HEK293 (cell line): ENCODE data around the gene KCND2.

Experiments
- ZBTB17 ChIP-seq: fragments of 450-650 bp; formaldehyde crosslinking; IDR thresholded peaks from 2 replicates; pipeline ENCODE4 v1.5.1; 2016; ENCODE audit warnings: missing biosample characterization, missing genetic modification characterization
- TF ChIP-seq, protein P1 (sequence below): fragments of 450-650 bp; formaldehyde crosslinking; IDR thresholded peaks from 2 replicates; pipeline ENCODE4 v1.5.1; 2016; ENCODE audit warnings: missing biosample characterization, missing genetic modification characterization

DNA sequence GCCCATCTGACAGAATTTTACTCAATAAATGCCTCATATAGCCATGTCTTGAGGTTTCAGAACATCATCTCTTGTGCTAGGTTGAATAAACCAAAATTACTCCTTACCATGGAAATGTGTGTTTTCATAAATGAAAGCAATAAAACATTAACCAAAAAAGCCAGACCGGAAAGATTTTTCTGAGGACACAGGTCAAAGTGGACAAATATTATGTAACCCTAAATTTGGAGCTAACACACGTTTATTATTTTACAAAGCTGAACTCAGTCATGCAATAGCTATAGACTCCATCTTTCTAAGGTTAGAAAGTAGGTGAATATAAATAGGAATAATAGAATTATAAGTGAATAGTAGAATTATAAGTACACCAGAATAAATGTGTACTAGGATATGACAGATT lies 315.9 kb downstream of the KCND2 start:
- TF ChIP-seq, protein P1, sequence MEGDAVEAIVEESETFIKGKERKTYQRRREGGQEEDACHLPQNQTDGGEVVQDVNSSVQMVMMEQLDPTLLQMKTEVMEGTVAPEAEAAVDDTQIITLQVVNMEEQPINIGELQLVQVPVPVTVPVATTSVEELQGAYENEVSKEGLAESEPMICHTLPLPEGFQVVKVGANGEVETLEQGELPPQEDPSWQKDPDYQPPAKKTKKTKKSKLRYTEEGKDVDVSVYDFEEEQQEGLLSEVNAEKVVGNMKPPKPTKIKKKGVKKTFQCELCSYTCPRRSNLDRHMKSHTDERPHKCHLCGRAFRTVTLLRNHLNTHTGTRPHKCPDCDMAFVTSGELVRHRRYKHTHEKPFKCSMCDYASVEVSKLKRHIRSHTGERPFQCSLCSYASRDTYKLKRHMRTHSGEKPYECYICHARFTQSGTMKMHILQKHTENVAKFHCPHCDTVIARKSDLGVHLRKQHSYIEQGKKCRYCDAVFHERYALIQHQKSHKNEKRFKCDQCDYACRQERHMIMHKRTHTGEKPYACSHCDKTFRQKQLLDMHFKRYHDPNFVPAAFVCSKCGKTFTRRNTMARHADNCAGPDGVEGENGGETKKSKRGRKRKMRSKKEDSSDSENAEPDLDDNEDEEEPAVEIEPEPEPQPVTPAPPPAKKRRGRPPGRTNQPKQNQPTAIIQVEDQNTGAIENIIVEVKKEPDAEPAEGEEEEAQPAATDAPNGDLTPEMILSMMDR (tag by site-specific recombination), result no peak
- no peak for TF ChIP-seq ZBTB17 (tag by site-specific recombination)
